ENCODE data around the gene SLC13A3.

Gene SLC13A3

DNA sequence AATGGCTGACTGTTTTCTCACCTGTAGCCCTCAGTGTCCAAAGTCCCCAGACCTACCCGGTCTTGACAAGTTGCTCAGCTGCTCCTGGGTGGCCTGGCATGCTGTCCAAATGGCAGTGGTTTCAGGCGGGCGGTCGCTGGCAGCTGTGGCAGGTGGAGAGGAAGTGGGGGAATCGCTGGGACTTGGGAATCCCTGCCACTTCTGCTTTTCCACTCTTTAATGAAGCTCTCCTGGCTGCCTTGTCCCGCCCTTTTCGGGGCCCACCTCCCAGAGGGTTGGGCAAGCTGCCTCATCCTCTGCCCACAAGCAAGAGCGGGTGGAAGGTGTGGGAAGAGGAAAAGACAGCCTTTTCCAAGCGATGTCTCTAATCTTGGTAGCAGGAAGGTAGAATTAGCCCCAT lies 100.8 kb downstream of the SLC13A3 start, which contains the start of gene OCSTAMP:
Gene OCSTAMP (minus strand): TSS at position 194 of the 400 bp plus-strand sequence. CDS start 94 bp downstream, at position 100.
- no peak within 1 kb of the TSS for H3K4me3 ChIP-seq (ENCODE audit: low read depth, low read length)
- TF ChIP-seq, protein P1, sequence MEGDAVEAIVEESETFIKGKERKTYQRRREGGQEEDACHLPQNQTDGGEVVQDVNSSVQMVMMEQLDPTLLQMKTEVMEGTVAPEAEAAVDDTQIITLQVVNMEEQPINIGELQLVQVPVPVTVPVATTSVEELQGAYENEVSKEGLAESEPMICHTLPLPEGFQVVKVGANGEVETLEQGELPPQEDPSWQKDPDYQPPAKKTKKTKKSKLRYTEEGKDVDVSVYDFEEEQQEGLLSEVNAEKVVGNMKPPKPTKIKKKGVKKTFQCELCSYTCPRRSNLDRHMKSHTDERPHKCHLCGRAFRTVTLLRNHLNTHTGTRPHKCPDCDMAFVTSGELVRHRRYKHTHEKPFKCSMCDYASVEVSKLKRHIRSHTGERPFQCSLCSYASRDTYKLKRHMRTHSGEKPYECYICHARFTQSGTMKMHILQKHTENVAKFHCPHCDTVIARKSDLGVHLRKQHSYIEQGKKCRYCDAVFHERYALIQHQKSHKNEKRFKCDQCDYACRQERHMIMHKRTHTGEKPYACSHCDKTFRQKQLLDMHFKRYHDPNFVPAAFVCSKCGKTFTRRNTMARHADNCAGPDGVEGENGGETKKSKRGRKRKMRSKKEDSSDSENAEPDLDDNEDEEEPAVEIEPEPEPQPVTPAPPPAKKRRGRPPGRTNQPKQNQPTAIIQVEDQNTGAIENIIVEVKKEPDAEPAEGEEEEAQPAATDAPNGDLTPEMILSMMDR (IDR thresholded peaks at IDR 0.05; ENCODE audit: low read depth, low read length, missing control alignments): no peak
- no peak for DNase-seq (ENCODE audit: low read depth)
- in situ Hi-C loops (cut with HindIII; ENCODE audit: low sequenced_read_pairs): no loop called here

DNA sequence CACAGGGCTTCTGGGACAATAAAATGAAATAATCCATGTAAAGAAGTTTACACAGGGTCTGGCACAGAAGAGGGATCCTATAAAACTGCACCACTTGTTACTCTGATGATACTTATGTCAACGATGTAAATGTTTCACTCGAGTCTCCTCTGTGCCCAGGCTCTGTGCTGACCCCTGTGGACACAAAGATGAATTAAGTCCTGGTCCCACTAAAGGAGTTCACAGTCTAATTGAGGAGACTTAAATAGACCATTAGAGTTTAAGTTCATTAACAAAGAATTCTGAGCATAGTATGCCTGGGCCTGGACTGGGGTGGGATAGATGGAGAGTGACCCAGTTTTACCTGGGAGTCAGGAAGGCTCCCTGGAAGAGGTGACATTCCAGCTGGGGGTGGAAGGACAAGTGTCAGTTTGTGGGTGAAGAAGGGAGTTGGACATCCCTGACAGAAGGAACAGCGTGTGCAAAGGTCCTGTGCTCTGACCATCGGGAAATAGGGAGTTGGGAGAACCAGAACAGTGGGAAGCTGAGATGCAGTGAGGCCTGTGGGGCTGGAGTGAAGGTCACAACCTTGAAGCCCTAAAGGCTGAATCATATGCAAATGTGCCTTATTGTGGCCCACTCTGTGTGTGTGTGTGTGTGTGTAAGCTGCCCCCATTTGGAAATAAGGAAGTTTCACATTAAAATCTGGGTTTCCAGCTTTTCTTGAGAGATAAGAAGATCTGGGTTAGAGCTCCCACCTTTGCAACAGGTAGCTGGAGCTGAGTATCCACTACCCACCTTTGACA lies 101.9 kb downstream of the SLC13A3 start:
- in situ Hi-C loops (cut with HindIII; ENCODE audit: low sequenced_read_pairs): no loop called here
- no peak overlapping the region for H3K4me3 ChIP-seq (ENCODE audit: low read depth, low read length)
- TF ChIP-seq, protein P1 (IDR thresholded peaks at IDR 0.05; ENCODE audit: low read depth, low read length, missing control alignments): no peak
- DNase-seq (ENCODE audit: low read depth): no peak

DNA sequence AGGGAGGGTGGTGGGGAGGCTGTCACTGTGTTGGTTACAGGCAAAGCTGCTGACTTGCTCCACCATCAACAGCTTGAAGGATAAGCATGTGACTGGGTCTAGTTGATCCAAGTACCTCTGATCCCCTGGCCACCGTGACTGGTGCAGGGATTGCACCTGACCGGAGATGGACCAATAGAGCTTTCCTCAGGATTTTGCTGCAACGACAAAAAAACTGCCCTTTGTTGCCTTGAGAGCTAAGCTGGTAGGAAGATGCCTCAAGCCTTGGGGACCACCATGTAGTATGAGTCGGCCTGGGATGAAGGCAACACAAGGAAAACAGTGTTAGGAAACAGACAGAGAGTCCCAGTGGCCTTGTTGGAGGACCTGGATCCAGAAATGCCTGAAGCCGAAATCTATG lies 102.6 kb downstream of the SLC13A3 start:
- in situ Hi-C loops (cut with HindIII; ENCODE audit: low sequenced_read_pairs): no loop called here
- H3K4me3 ChIP-seq (ENCODE audit: low read depth, low read length): no peak overlapping the region
- no peak for DNase-seq (ENCODE audit: low read depth)
- TF ChIP-seq, protein P1 (IDR thresholded peaks at IDR 0.05; ENCODE audit: low read depth, low read length, missing control alignments): no peak

DNA sequence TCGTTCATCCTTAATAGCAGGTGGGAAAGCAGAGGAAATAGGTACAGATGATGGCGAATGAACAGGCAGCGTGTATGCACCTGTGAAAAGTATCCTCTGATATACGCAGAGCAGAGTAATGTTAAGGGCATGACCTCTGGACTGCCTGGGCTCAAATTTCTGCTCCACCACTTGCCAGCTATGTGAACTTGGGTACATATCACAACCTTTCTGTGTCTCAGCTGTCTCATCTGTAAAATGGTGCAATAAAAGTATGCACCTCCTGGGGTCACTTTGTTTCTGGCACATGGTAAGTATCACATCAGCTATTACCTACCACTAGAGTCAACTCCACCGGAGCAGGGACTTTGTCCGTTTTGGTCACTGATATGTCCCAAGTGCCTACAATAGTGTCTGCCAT lies 103.3 kb downstream of the SLC13A3 start:
- no peak for DNase-seq (ENCODE audit: low read depth)
- no peak overlapping the region for H3K4me3 ChIP-seq (ENCODE audit: low read depth, low read length)
- in situ Hi-C loops (cut with HindIII; ENCODE audit: low sequenced_read_pairs): no loop called here
- TF ChIP-seq, protein P1 (IDR thresholded peaks at IDR 0.05; ENCODE audit: low read depth, low read length, missing control alignments): no peak

DNA sequence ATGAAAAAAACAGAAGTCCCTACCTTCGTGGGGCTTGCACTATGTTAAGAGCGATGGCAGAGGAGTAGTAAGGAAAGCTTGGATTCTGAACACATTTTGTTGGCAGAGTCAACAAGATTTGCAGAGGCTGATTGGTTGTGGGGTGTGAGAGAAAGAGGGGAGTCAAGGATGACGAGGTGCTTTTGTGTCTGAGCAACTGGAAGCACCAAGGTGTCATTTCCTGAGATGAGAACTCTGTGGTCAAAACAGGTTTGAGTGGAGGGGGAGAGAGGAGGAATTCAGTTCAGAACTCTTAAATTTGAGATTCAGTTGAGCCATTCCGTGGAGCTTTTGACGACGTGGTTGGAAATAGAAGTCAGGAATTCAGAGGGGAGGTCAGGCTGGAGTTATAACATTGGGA lies 104.3 kb downstream of the SLC13A3 start:
- H3K4me3 ChIP-seq (ENCODE audit: low read depth, low read length): no peak overlapping the region
- DNase-seq (ENCODE audit: low read depth): no peak
- TF ChIP-seq, protein P1 (IDR thresholded peaks at IDR 0.05; ENCODE audit: low read depth, low read length, missing control alignments): no peak
- in situ Hi-C loops (cut with HindIII; ENCODE audit: low sequenced_read_pairs): no loop called here

DNA sequence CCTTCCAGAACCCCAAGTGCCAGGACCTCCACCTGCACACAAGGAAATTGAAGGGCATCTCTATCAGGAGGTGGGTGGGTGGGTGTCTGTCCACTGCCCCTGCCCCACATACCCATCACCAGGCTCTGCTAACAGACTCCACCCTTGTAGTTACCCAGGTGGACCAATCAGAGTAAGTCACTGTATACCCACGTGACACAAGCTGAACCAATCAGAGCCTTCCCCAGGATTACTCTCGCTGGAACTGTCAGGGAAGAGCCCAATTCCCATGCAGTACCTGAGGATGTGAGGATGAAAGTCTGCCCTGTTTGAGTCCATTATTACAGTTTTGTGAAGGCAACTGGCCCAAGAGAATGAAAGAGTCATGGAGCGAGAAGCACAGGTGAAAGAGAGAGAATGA lies 105.0 kb downstream of the SLC13A3 start:
- H3K4me3 ChIP-seq (ENCODE audit: low read depth, low read length): no peak overlapping the region
- TF ChIP-seq, protein P1 (IDR thresholded peaks at IDR 0.05; ENCODE audit: low read depth, low read length, missing control alignments): no peak
- in situ Hi-C loops (cut with HindIII; ENCODE audit: low sequenced_read_pairs): no loop called here
- no peak for DNase-seq (ENCODE audit: low read depth)

Data from astrocyte of the cerebellum (primary cell).